Activated CD8-positive, alpha-beta memory T cell treated with anti-CD3 and anti-CD28 coated beads for 4 hours (primary cell): ENCODE measurements around the gene INPP5D.

ENCODE experiments used
- DNase-seq, 2 donors: peaks; one replicate each; pipeline ENCODE4 v3.0.0-alpha.2; 2020; ENCODE audit warnings: low read depth in 2 of 2

The INPP5D gene

DNA sequence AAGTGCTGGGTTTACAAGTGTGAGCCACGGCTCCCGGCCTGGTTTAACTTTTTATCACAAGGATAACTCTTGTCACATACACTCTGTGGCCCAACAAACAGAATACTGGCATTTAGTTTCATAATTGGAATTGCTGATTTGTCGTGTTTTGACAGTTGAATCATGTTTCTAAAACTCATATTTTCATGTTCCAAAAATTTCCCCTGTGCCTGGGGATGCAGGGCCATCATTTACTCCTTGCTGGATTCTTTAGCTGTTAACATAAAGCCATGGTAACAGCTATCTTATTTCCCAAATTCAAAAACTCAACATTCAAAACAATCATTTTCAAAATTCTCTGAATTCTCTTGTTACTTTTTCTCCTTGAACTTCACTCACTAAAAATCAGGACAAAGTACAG lies 174.9 kb downstream of the INPP5D start:
- no peak for DNase-seq

DNA sequence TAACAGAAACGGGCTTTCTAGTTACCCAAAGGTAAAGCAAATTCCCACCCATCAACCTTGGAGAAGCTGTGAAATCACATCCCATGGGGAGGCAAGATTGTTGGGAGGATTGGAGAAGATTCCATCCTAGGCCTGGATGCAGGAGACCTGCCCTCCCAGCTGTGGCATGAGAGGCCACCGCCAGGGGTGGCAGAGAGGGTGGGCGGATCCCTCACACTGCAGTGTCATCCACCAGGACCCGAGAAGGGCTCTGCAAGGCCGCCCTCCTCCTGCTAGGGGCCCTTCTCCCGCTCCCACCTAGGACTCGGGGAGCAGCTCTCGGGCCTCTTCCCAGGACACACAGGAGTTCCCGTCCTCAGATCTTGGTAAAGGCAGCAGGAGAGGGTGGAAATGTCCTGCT lies 175.8 kb downstream of the INPP5D start:
- DNase-seq, result no peak

DNA sequence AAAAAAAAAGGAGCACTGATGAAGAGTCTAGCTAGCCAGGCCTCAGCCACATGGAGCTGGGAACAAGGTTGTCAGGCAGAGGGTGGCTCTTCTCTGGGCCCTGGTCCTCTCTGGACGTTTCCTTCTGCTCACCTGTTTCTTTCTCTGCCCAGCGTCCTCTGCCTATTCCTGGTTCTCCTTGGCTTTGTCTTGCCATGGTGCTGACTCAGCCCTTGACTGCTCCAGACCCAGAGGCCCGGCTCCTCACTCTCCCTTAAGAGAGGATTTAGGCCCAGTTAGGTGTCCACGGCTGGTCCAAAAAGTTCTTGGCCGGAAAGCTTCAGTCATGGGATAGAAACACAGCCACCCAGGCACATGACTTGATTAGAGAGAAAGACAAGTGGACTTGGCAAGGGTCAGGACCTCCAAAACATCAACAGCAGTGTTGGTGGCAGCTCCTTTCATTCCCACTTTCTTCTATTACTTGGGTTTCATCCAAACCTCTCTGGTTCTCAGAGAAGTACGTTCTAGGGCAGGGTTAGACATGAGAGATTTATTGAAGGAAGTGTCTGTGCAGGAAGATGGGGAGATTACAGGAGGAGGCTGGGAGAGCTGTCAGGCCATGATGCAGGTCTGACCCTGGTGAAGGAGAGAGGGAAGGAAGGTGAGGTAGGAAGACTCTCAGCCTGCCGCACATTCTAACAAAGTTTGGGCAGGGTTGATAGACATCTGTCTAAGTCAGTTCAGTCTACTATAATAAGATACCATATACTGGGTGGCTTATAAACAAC lies 176.9 kb downstream of the INPP5D start:
- DNase-seq, result no peak

DNA sequence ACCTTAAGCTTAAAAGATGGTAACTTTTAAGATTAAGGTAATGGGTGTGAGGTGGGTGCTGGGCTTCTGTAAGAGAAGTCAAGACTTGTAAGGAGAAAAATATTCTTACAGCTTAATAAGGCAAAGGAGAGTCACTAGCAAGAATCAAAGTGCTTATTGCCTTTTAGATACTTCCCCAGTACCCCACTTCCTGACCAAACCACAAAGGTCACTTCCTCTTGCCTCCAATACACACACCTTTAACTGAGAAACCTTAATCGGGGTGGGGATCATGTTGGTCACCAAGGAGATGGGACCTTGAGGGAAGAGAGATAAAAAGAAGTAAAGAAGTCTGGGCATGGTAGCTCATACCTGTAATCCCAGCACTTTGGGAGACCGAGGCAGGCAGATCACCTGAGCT lies 180.8 kb downstream of the INPP5D start:
- DNase-seq, result no peak

DNA sequence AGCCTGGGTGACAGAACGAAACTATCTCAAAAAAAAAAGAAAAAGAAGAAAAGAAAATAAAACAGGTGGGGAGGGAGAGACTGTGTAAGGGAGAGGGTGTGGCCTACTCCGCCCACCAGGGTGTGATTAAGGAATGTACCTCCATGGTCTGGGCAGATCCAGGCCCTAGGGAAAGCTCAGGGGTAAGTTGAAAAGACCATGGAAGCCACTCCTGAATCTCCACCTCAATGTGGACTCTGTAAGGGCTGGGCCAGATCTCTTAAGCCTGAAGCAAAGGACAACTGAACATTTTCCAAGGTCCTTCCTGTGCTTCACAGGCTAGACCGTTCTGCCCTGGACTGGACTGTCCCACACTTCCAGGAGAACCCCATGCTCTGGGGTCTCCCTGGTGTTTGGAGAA lies 181.7 kb downstream of the INPP5D start:
- no peak for DNase-seq

DNA sequence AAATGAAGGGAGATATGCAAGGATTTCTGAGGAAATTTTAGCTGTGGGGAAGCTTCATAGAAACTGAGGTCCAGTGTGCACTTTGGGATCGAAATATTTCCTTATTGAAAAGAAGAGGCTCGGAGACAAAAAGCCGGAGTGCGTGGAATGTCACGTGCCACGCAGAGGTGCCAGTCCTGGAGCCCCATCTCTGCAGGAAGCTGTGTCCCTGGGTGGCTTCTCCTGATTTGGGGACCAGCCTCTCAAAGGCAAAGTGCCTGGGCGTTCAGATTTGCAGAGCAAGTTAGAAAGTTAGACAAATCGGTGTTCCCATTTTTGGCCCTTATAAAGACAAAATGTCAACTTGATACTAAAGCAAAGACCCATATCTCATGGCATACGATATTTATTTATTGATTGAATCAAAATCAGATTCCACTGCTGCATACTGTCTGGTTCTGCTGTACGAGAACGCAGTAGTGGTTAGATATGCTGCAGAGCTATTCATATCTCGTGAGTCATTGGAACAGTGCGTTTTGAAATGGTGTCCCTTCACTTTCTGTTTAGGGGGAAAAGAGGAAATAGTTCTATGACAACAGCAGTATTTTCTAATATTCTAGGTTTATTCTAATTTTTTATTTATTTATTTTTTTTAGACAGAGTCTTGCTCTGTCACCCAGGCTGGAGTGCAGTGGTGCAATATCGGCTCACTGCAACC lies 182.2 kb downstream of the INPP5D start:
- DNase-seq, result no peak

DNA sequence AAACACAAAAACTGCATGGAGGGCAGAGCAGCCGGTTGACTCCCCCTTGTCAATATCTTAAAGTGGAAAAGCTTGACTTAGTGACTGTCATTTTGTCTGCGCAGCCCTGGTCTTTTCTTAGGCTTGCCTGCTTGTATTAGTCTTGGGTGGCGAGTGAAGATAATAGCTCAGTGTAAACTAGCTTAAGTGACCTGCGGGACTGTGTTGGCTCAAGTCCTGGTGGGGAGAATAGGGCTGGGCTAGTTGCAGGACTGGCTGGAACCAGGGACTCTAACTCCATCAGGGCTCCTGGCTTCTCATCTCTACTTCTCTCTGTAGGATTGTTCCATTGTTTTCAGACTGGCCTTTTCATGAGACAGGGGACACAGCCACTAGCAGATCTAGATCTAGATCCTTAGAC lies 183.2 kb downstream of the INPP5D start:
- no peak for DNase-seq

DNA sequence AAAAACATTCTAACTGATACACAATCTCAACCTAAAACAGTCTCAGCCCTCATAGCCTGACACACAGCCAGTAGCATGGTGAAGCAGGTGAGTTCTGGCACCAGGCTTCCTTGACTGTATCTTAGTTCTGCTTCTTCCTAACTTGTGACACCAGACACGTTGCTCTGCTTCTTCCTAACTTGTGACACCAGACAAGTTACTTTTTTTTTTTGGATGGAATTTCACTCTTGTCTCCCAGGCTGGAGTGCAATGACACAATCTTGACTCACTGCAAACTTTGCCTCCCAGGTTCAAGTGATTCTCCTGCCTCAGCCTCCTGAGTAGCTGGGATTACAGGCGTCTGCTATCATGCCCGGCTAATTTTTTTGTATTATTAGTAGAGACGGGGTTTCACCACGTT lies 184.7 kb downstream of the INPP5D start:
- no peak for DNase-seq

DNA sequence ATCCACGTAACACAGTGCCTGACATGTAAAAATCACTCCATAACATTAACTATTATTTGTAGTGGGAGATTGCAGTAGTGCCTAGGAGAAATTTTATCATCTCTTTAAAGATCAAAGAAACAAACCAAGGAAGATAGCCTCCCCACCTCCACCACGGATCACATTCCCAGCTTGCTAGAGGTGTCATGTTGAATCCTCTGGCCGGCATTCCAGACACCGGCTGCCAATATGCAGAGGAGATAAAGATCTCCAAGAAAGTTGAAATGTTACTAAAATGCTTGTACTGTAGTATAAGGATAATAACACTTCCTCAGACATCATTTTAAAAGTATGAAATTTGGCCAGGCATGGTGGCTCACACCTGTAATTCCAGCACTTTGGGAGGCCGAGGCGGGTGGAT lies 185.3 kb downstream of the INPP5D start:
- DNase-seq, result no peak

DNA sequence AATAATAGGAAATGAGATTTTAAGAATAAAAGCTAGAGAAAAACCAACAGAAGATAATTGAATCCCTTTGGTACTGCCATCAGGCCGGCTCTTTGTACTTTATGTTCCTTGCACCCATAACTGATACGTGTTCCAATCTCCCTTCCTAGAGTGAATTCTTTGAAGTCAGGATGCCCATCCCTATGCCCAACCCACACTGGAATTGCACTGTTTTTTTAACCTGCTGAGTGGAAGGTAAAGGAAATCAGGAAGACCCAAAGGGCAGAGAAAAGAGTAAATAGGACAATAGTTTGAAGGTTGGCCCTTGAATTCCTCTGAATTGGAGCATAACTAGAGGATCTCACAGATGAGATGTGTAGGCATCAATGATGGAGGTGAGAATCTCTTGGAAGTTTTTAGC lies 187.0 kb downstream of the INPP5D start:
- DNase-seq, result no peak

DNA sequence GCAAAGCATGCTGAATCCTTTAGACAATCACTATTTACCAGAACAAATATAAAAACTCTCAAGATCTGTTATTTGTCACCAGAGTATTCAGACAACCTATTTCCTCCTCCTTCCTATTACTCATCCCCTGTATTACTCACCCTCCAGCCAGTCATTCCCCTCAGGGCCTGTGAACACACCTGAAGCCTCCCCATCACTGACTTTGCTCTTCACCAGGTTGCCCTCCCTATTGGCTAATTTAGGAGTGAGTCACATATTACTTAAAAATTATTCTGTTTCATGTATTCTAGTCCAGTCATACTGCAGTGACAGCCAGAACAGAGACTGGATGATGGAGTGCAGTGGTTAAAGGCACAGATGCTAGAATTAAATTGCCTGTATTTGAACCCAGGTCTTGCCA lies 187.6 kb downstream of the INPP5D start:
- DNase-seq, result peak; percentile 20 to 63

DNA sequence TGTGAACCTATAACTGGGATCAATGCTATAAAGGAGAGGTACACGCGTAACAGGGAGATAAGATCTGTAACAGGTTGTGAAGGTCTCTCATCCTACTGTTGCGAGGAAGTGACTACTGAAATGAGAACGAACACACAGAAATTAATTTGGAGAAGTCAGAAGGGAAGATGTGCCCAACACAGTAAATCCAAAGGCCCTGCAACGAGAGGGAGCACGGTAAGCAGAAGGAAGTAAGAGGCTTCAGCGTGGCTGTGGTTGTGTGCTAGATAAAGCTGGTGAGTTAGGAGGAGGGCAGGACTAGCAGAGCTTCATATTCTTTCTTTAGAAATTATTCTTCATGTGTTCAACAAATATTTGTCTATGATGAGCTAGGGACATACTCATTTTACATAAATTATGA lies 188.9 kb downstream of the INPP5D start:
- no peak for DNase-seq

DNA sequence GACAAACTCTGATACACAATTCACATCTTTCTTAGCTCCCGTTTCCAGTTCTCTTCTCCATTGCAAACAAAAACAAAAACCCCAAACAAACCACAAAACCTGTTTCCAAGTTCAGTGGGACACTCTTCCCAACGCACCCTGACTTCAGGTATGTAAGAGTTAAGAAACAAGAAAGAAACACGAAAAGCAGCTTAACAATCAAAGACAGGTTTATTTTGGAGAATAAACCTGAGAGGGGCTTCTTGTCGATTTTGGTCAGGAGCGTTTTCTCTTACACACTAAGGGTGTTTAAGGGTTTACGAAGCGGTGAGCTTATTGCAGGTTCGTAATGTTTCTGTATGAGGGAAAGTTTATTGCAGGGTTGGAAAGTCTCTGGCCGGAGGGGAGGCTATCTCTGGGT lies 190.4 kb downstream of the INPP5D start:
- DNase-seq, result no peak

DNA sequence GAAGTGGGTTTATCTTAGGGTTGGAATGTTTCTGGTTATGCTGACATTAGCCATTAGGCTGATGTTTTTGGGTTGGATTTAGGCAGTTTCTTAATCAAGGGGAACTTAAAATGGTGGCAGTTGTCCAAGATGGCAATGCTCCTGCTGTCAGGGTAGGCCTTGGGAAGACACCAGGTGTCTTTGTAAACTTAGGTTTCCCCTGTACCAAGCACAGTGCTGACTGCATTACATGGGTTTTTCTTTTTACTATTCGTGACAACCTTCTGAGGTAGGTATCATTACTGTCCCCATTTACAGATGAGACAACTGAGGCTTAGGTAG lies 190.8 kb downstream of the INPP5D start:
- no peak for DNase-seq

DNA sequence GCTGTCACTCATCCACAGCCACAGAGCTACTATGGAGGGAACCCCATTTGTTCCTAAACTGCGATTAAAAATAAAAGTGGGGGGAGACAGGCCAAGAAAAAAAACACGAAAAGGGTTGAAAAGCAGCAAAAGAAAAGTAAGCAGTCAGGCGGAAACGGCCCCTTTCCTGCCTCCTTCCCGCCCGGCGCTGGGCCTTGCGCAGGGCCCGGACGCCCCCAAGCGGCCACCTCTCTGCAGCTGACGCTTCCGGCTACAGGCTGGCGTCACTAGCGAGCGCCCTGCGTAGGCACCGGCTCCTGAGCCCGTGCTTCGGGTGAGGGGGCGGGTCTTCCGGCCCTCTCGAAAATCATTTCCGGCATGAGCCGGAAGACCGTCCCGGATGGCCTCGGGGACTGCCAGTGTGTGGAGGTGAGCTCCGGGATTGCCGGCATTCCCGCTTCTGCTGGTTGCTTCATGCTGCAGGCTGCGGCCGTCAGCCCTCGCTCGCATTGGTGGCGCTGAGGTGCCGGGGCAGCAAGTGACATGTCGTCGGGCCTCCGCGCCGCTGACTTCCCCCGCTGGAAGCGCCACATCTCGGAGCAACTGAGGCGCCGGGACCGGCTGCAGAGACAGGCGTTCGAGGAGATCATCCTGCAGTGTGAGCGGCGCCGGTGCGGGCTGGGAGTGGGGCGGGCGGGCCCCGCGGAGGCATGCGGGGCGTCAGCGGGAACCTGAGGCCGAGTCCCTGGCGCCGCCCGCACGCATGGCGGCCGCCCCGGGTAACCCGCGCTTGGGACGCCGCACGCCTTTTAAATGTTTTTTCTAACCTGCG lies 191.4 kb downstream of the INPP5D start, which contains the start of gene ATG16L1:
TSS of gene ATG16L1 (plus strand) at position 368 of the 811 bp plus-strand sequence. CDS start at position 523, 155 bp downstream.
- peak; percentile 88 to 92 for DNase-seq

DNA sequence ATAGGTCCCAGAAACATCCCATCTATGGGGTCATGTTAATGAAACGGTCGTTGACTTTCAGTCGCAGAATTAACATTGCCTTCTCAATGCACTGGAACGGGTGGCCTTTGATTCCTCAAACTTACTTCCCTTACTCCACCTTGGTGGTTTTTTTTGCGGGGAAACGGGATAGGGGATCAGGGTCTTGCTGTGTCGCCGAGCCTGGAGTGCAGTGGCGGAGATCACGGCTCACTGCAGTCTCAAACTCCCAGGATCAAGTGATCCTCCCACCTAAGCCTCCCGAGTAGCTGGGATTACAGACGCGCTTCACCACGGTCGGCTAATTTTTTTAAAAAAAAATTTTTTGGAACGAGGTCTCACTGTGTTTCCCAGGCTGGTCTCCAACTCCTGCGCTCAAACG lies 192.1 kb downstream of the INPP5D start:
- DNase-seq, result no peak

DNA sequence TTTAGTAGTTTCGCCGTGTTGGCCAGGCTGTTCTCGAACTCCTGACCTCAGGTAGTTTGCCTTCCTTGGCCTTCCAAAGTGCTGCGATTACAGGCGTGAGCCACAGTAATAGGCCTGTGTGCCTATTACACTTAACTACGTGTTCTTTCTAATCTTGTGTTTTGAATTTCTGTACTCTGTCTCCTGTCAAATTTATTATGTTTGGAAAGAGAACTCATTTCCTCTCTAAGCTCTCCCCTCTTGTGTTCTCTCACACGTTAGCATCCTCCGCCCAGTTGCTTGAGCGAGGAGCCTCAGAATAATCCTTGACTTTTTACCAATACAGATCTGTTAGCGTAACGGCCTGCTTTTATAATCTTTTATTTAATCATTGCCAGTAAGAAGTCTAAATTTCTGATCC lies 195.0 kb downstream of the INPP5D start:
- no peak for DNase-seq

DNA sequence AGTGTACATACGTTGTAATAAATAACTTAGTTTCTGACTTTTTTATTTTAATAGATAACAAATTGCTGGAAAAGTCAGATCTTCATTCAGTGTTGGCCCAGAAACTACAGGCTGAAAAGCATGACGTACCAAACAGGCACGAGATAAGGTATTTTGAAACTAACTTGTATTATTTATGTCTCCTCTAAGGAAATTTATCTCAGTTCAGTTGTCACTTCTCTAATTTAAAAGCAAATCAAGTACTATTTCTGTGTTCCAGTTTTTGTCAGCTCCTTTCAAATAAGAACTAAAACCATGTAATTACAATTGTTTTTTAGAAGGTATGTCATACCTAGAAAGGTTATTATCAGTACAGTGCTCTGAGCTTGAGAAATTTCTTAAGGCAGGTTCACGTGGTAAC lies 195.9 kb downstream of the INPP5D start:
- DNase-seq, result no peak
